Hematopoietic multipotent progenitor cell treated with erythropoietin and hydrocortisone succinate and interleukin-3 and kit ligand, for 6 days (in vitro differentiated cells): ENCODE measurements around the gene NUDCD3.
A peak's percentile ranks its signal among the peaks of the same experiment; 100 is the strongest.

Experiments used
- DNase-seq: peaks from one replicate; pipeline ENCODE4 v3.0.0-alpha.2; 2015

NUDCD3 gene

DNA sequence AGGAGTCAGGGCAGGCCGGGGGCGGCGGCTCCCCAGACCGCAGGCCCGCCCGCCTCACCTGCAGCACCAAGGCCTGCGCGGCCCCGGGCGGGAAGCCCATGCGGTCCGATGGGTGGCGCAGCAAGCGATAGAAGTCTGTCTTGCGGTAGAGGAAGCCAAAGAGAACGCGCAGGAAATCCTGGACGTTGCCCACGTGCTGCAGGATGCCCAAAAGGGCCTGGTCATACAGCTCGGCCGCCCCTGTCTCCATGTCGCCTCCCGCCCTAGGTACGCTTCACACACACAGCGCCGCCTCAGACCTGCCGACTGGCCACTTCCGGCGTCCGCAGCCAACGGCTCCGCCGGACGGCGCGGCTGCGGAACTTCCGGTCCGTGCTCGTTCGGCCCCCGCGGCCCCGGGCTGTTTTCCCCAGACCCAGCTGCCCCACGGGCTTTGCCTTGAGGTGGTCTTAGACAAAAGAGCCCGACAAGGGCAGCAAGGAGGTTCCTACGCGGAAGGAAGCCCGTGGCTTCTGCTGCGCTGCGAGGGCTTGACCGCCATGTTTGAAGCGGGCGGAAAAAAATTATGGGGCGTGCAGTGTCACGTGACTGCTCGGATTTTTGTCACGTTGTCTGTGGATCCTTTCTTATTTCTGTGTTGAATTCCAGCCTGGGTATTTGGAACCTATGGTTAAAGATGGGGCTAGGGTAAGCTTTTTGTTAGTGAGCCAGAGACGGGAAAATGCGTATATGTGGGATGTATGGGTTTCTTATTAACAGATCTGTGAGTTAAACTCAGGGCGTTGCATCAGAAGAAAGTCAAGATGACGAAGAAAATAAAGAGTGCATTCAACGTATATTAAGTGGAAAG is at the start of gene NUDCD3:
Gene NUDCD3 (minus strand): TSS at position 308 of the 850 bp plus-strand sequence. CDS start 58 bp downstream, at position 250.
- peak; percentile 94 for DNase-seq

DNA sequence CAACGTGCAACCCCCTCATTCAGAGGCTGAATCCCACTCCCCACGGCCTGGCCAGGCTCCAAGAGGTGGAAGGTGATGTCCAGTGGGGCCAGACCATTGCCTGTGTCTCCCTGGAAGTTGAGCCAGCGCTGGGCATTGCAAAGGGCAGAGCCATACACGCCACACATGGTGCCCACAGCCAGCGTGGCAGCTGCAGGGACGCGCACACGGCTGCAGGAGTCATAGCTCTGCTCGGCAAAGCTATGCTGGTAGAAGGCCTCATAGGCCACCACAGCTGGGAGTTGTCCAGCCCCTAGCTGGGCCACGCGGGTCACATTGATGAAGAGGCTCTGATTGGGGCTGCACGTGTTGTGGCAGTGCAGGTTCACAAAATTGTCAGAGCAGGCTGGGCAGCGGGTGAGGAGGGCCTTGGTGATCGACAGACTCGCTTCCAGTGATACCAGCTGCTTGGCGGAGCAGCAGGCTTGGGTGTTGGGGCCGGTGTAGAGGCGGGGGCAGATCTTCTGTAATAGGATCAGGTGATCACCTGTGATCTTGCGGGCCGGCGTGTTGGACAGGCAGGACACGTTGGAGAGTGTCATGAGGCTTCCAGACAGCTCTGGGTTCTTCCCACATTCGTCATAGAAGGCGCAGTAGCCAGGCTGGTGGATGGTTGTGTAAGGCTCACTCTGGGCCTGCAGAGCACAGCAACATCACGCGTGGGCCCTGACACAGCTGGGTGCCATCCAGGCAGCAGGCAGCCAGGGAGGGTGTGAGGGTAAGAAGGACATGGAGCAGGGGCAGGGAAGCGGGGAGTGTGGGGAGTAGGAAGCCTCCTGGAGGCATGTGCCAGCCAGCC is 49.4 kb upstream of the NUDCD3 start:
- DNase-seq: no peak

- DNase-seq: no peak
These were observed 48.6 kb upstream of the NUDCD3 start for GRCh38 chr7:44538798-44539668.

DNA sequence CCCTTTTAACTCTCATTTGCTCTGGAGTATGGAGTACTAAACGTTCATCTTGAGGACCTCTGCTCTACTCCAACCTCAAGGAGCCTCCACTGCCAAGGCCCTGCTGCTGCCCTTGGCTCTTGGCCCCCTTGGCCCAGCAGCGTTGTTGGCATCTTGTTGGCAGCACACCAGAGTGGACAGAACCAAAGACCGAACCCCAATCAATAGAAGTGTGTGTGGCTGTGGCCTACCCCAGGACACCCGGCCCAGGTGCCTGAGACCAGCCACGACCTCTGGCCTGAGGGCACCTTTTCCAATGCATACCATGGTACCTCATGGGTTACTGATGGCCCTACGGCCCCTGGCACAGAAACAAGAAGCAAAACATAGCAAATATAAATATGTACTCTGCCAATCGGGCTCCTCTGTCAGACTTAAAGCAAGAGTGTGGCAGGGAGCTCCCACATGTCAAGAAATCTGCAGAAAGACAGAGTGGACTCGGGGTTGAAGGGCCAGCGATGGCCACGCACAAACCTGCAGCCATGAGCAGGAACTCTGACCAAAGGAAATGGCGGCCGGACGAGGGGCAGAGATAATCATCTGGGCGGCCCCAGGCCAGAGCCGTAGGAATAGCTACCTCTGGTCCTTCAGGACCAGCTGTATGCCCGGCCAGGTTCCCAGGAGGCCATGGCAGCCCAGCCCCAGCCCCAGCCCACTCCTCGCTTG is 47.8 kb upstream of the NUDCD3 start:
- DNase-seq: no peak

DNA sequence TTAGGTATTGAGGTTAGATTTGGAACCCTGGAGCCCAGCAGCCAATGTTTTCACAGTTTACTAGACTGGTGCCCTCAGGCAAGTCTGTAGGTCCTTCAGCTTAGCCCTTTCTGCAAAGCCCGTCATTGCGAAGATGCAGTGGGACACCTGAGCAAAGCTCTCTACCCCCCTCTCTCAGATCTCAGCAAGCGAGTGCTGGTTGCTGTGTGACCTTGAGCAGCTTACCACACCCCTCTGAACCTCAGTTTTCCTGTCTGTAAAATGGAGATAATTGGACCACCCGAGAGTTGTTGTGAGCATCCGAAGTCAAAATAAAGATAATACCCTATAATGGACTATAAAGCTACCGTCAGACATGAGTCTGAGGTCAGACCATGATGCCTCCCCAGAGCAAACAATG is 47.0 kb upstream of the NUDCD3 start:
- no peak for DNase-seq

- DNase-seq: no peak
These were observed 45.6 kb upstream of the NUDCD3 start for GRCh38 chr7:44536090-44536489.

DNA sequence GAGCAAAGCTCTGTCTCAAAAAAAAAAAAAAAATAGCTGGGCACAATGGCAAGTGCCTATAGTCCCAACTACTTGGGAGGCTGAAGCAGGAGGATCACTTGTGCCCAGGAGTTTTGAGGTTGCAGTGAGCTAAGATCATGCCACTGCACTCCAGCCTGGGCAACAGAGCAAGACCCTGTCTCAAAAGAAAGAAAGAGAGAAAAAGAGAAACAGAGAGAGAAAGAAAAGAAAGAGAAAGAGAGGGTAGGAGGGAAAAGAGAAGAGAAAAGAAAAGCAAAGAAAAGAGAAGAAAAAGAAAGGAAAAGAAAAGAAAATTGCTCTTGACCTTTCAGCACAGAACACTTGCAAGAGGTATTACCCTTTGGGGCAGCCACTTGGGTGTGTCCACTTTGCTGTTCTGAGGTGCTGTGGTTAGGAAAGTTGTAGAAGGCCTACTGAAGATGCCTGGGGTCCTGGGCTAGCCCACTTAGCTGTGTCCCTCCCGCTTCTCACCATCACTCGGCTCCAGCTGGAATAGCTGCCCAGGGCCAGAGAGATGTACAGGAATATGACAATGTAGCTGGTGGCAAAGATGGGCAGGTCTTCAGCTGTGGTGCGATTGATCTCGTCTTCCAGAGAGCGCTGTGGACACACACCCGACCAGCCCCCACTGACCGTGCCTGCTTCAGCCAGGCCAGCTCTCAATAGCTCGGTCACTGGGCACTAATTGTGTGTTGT is 45.0 kb upstream of the NUDCD3 start:
- DNase-seq: no peak

DNA sequence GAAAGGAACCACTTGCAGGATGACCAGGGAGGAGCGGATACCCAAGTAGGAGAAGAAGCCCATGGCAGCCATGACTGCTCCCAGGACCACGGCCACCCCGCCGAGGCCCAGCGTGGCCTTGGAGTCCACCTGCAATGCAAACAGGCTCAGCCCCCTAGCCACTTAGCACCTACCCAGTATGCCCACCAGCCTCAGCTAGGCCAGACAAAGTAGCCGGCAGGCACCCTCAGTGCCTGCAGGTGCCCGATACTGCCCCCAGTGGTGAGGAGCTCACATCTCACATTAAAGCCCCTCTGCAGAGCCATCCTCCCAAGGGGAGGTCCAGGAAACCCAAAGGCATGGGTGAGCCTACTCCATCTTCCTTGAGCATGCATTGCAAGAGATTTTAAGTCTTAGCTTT is 44.0 kb upstream of the NUDCD3 start:
- peak; percentile 80 for DNase-seq

GRCh38 chr7:44534087-44534486 is 43.6 kb upstream of the NUDCD3 start:
- no peak for DNase-seq

- DNase-seq: no peak
These were observed 43.0 kb upstream of the NUDCD3 start for GRCh38 chr7:44533301-44534055.

DNA sequence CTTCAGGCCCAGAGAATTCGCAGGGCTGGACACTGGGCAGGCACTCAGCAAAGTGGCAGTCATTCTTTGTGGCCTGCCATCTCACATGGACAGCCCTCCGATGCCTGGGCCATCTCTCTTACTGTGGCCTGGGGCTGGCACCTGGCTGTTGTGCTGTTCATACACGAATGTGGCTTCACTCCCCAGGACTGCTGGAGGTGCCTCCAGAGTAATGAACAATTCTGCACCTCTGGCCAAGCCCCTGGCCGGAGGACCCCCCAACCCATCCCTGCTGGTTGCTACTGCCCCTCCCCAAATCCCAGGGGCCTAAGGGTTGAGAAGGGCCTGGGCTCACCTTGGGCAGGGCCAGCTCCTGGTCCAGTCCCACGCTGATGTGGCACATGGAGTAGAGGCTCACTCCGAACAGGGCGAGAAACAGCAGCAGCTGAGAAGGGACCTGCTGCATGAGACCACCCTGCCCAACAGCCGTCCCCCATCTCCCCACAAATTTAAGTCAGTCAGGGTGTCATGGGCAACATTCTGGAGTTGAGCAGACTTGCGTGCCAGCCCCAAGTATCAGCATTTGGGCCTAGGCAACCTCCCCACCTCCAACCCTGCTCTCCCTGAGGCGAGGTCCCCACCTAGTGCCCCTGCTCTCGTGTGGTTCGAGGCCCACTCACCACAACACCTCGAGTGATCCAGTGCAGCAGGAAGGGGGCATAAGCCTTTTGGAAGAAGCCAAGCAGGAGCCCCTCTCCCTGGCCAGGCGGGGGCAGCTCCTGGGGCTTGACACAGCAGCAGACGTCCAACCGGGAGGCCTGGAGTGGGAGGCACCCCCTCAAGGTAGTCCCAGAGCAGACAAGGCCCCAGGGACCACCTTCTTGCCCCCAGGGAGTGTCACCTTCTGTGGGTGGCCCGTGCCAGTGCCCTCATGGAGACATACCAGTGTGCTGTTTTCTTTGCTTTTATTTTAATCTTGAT is 41.2 kb upstream of the NUDCD3 start:
- no peak for DNase-seq

- no peak for DNase-seq
These were observed 40.5 kb upstream of the NUDCD3 start for GRCh38 chr7:44530990-44531389.

GRCh38 chr7:44524811-44525388 is 34.4 kb upstream of the NUDCD3 start:
- no peak for DNase-seq

DNA sequence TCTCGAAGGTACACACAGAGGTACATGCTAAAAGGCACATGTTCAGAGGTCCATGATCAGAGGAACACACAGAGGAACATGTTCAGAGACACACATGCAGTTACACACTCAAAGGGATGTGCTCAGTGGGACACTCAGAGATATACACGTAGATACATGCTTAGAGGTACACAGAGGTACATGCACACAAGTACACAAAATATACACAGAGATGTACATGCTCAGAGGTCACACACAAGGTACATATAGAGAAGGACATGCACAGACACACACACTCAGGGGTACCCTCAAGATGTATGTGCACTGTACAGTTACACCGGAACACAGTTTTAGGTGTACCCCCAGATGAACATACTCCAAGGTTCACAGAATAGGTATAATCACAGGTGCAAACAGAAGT is 31.9 kb upstream of the NUDCD3 start:
- no peak for DNase-seq

DNA sequence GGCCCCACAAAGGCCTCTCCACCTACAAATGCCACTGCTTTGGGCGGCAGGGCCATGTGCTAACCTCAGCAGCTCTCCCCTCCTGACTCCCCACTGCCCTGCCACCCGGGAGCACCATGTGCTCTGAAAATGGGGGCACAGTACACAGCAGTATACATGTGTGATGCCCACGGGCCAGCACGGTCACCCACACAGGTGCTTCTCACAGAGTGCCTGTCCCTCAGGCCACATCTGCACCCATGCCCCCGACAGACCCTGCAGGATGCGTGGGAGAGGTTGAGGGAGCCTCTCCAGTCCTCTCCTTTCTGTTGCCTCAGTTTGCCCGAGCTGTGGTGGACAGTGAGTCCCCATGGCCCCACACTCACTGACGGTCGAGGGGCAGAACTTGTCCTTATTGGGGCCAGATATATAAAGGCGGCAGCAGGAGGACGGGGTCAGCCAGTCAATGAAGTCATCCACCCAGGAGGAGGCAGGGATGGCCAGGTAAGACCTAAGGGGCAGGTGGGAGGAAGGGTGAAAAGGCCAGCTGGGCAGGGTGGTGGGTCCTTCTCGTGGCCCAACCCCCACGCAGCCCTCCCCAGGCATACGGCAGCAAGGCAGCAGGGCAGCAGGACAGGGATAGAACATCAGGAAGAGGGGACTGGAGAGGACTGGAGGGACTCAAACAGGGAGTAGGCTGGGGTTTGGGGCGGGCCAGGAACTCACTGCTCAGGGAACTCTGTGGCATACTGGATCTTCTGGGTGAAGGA is 31.1 kb upstream of the NUDCD3 start:
- no peak for DNase-seq

- no peak for DNase-seq
These were observed 30.1 kb upstream of the NUDCD3 start for GRCh38 chr7:44520574-44520973.

DNA sequence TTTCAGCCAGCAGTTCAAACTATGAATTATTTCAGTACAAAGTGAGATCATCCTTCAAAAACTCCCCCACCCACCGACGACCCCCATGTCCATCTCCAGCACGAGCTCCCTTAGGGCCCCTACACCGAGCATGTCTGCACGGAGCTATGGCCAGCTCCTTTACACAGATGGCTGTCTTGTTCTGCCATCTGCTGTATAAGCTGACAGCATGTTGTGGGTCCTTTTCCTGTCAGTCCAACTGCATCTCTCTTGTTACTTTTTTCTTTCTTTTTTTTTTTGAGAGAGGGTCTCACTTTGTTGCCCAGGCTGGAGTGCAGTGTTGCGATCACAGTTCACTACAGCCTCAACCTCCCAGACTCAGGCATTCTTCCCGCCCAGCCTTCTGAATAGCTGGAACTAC is 29.1 kb upstream of the NUDCD3 start:
- DNase-seq: no peak

DNA sequence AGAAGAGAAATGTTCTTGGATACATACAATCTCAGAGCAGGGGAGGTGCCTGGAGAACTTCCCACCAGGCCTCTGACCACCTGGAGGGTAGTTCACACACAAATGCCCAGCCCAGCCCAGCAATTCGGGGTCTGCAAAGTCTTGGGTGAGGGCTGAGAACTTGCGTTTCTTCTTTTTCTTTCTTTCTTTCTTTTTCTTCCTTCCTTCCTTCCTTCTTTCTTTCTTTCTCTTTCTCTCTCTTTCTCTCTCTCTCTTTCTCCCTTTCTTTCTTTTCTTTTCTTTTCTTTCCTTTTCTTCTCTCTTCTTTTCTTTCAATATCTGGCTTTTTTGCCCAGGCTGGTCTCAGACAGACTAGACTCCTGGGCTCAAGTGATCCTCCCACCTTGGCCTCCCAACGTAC is 28.3 kb upstream of the NUDCD3 start:
- DNase-seq: no peak

DNA sequence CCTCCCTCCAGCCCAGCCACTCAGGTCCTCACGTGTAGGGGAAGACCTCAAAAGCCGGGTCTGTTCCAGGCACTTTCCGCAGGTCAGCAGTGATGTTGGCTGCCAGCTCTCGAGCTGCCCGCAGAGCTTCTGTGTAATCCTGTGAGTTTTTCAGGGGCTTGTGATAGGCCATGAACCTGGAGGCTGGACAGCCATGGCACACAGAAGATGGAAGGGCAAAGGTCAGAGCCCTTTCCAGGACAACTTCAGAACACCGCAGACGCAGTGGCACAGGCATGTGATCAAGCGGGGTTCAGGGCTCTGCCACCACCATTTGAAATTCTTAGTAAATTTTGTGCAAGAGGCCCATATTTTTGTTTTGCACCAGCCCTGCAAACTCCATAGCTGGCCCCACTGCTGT is 26.7 kb upstream of the NUDCD3 start:
- no peak for DNase-seq
